HAP-1 (cell line): ENCODE data around the gene GLRX3.
"Not testable (repeated sequence)": the region's sequence is repeated elsewhere in the genome, so short reads cannot be mapped to it uniquely, and the experiment has no call there.

ENCODE experiments used
- DNase-seq, 2 experiments: peaks; one replicate each; pipeline ENCODE4 v3.0.0-alpha.2; 2016 to 2020; ENCODE audit warnings: low spot score in 2 of 2
- H3K27me3 ChIP-seq: fragments of 250-450 bp; sonication (Bioruptor Pico); 2 replicates; pipeline ENCODE4 v1.5.1; 2020; ENCODE audit warnings: low read depth, mild to moderate bottlenecking, moderate library complexity
- H3K36me3 ChIP-seq: fragments of 250-450 bp; sonication (Bioruptor Pico); replicated peaks from 2 replicates; pipeline ENCODE4 v1.5.1; 2020; ENCODE audit warnings: mild to moderate bottlenecking
- H3K4me1 ChIP-seq: fragments of 250-450 bp; sonication (Bioruptor Pico); 2 replicates; pipeline ENCODE4 v1.5.1; 2020; ENCODE audit warnings: mild to moderate bottlenecking
- H3K4me3 ChIP-seq: fragments of 250-450 bp; sonication (Bioruptor Pico); 2 replicates; pipeline ENCODE4 v1.5.1; 2020; ENCODE audit warnings: mild to moderate bottlenecking, moderate library complexity
- H3K9me3 ChIP-seq: fragments of 250-450 bp; sonication (Bioruptor Pico); 2 replicates; pipeline ENCODE4 v1.5.1; 2020; ENCODE audit warnings: mild to moderate bottlenecking, moderate library complexity
- in situ Hi-C: fragments of 300-500 bp; cut with MboI; formaldehyde crosslinking; loops from 3 replicates; pipeline ENCODE4 v1.14.3; 2020; ENCODE audit warnings: low sequenced_read_pairs, inconsistent platforms, mixed read lengths

The GLRX3 gene

GRCh38 chr10:130136226-130137089 is at the start of gene GLRX3:
TSS of gene GLRX3 (plus strand) at chr10:130136391. CDS start at chr10:130136421, 30 bp downstream.
- Histone ChIP-seq H3K27me3 (no peaks in the 10 kb centered on the region), H3K4me3 (peak within 1 kb of the TSS; percentile 83), H3K4me1 (peaks cover 29% of the 10 kb centered on the region), H3K36me3 (peaks cover 14% of the 10 kb centered on the region; the same call in 1 of the 2 replicates), H3K9me3 (no peaks in the 10 kb centered on the region)
- in situ Hi-C loops = loop anchor here (10.0 kb wide), 1 partner anchor 172 kb away; the partner anchor contains the start of gene EBF3
- peak; percentile 73 to 88 for DNase-seq

- in situ Hi-C loops, H3K36me3 ChIP-seq, H3K9me3 ChIP-seq, H3K4me1 ChIP-seq, H3K4me3 ChIP-seq, H3K27me3 ChIP-seq, DNase-seq: not testable (repeated sequence)
Measured at GRCh38 chr10:130090565-130090964, 45.6 kb upstream of the GLRX3 start.

GRCh38 chr10:130099344-130099743 is 36.8 kb upstream of the GLRX3 start:
- no peaks in the 10 kb centered on the region for H3K36me3 ChIP-seq
- in situ Hi-C loops = no loop called here
- H3K9me3 ChIP-seq = no peaks in the 10 kb centered on the region
- H3K27me3 ChIP-seq = no peaks in the 10 kb centered on the region
- no peak for DNase-seq
- H3K4me3 ChIP-seq = no peak overlapping the region
- no peaks in the 10 kb centered on the region for H3K4me1 ChIP-seq

- H3K4me1 ChIP-seq = peaks cover 8% of the 10 kb centered on the region
- H3K27me3 ChIP-seq = no peaks in the 10 kb centered on the region
- no peak overlapping the region for H3K4me3 ChIP-seq
- no peak for DNase-seq
- H3K9me3 ChIP-seq = no peaks in the 10 kb centered on the region
- in situ Hi-C loops = loop anchor here (25.0 kb wide), 1 partner anchor 243 kb away; no protein-coding TSS in a partner anchor
- no peaks in the 10 kb centered on the region; the same call in 1 of the 2 replicates for H3K36me3 ChIP-seq
Measured at GRCh38 chr10:130105724-130106123, 30.5 kb upstream of the GLRX3 start.

GRCh38 chr10:130108146-130108545 is 28.0 kb upstream of the GLRX3 start:
- not testable (repeated sequence) for H3K4me3 ChIP-seq, H3K36me3 ChIP-seq, H3K9me3 ChIP-seq, H3K4me1 ChIP-seq, H3K27me3 ChIP-seq, DNase-seq
- in situ Hi-C loops = loop anchor here (25.0 kb wide), 1 partner anchor 246 kb away; no protein-coding TSS in a partner anchor

- in situ Hi-C loops = loop anchor here (25.0 kb wide), 1 partner anchor 247 kb away; no protein-coding TSS in a partner anchor
- no peaks in the 10 kb centered on the region; the same call in 1 of the 2 replicates for H3K9me3 ChIP-seq
- H3K36me3 ChIP-seq = no peaks in the 10 kb centered on the region; the same call in 1 of the 2 replicates
- H3K4me1 ChIP-seq = peaks cover 8% of the 10 kb centered on the region
- no peaks in the 10 kb centered on the region for H3K27me3 ChIP-seq
- no peak for DNase-seq
- H3K4me3 ChIP-seq = peak overlapping the region; percentile 68
Measured at GRCh38 chr10:130108934-130109604, 27.1 kb upstream of the GLRX3 start.

- Histone ChIP-seq H3K4me3 (peak overlapping the region; percentile 68), H3K9me3 (no peaks in the 10 kb centered on the region; the same call in 1 of the 2 replicates), H3K27me3 (no peaks in the 10 kb centered on the region), H3K4me1 (peaks cover 8% of the 10 kb centered on the region), H3K36me3 (no peaks in the 10 kb centered on the region; the same call in 1 of the 2 replicates)
- DNase-seq = peak; percentile 63 to 86
- in situ Hi-C loops = loop anchor here (25.0 kb wide), 1 partner anchor 248 kb away; no protein-coding TSS in a partner anchor
Measured at GRCh38 chr10:130109796-130110245, 26.4 kb upstream of the GLRX3 start.

GRCh38 chr10:130110246-130111112 is 25.7 kb upstream of the GLRX3 start, which contains the start of gene C10orf143:
TSS of gene C10orf143 (minus strand) at chr10:130110830. CDS start at chr10:130110772, 58 bp downstream.
- in situ Hi-C loops = loop anchor here (25.0 kb wide), 1 partner anchor 248 kb away; no protein-coding TSS in a partner anchor
- peak within 1 kb of the TSS; percentile 68 for H3K4me3 ChIP-seq
- peaks cover 8% of the 10 kb centered on the region for H3K4me1 ChIP-seq
- H3K36me3 ChIP-seq = no peaks in the 10 kb centered on the region; the same call in 1 of the 2 replicates
- peak; percentile 91 to 97 for DNase-seq
- no peaks in the 10 kb centered on the region; the same call in 1 of the 2 replicates for H3K9me3 ChIP-seq
- H3K27me3 ChIP-seq = no peaks in the 10 kb centered on the region

GRCh38 chr10:130111113-130111851 is 24.9 kb upstream of the GLRX3 start:
- Histone ChIP-seq H3K4me1 (peaks cover 8% of the 10 kb centered on the region), H3K9me3 (no peaks in the 10 kb centered on the region; the same call in 1 of the 2 replicates), H3K36me3 (no peaks in the 10 kb centered on the region; the same call in 1 of the 2 replicates), H3K4me3 (peak overlapping the region; percentile 68), H3K27me3 (no peaks in the 10 kb centered on the region)
- in situ Hi-C loops = loop anchor here (25.0 kb wide), 1 partner anchor 249 kb away; no protein-coding TSS in a partner anchor
- DNase-seq = peak; percentile 95 to 96

GRCh38 chr10:130111852-130112180 is 24.4 kb upstream of the GLRX3 start:
- no peaks in the 10 kb centered on the region; the same call in 1 of the 2 replicates for H3K36me3 ChIP-seq
- H3K9me3 ChIP-seq = no peaks in the 10 kb centered on the region; the same call in 1 of the 2 replicates
- peak overlapping the region; percentile 68 for H3K4me3 ChIP-seq
- H3K27me3 ChIP-seq = no peaks in the 10 kb centered on the region
- DNase-seq = no peak
- H3K4me1 ChIP-seq = peaks cover 8% of the 10 kb centered on the region
- in situ Hi-C loops = loop anchor here (25.0 kb wide), 1 partner anchor 250 kb away; no protein-coding TSS in a partner anchor

GRCh38 chr10:130112821-130113220 is 23.4 kb upstream of the GLRX3 start:
- H3K4me3 ChIP-seq = no peak overlapping the region
- in situ Hi-C loops = loop anchor here (25.0 kb wide), 1 partner anchor 251 kb away; no protein-coding TSS in a partner anchor
- DNase-seq = no peak
- peaks cover 8% of the 10 kb centered on the region for H3K4me1 ChIP-seq
- no peaks in the 10 kb centered on the region; the same call in 1 of the 2 replicates for H3K9me3 ChIP-seq
- H3K36me3 ChIP-seq = no peaks in the 10 kb centered on the region
- no peaks in the 10 kb centered on the region for H3K27me3 ChIP-seq

- not testable (repeated sequence) for H3K27me3 ChIP-seq, H3K36me3 ChIP-seq, H3K4me1 ChIP-seq, H3K9me3 ChIP-seq, H3K4me3 ChIP-seq, DNase-seq
- in situ Hi-C loops = loop anchor here (25.0 kb wide), 1 partner anchor 255 kb away; no protein-coding TSS in a partner anchor
Measured at GRCh38 chr10:130116942-130117341, 19.2 kb upstream of the GLRX3 start.
